HepG2 (cell line): ENCODE results near the gene SHISA4. TPM values are rescaled to one million over a fixed set of nuclear protein-coding genes. Genes with fewer than 3 reads are reported as not detected.

Experiments used
- ATAC-seq: fragments of 200-7000 bp; cut with Tn5 transposase; 3 replicates; pipeline ENCODE4 v1.9.1; 2020; ENCODE audit warnings: mild to moderate bottlenecking, moderate library complexity
- BruUV-seq: library from RNA; stranded (reverse); fragments of 400-500 nt; replicated peaks from 2 replicates; lab custom pipeline; 2021; lab: Mats Ljungman, UMichigan
- CTCF ChIA-PET: fragments of 300-600 bp; formaldehyde crosslinking; extraction: SDS; loops from one replicate; lab custom pipeline; 2021; ENCODE audit warnings: low total read pairs, inconsistent platforms, low intra/inter-chr PET ratio; lab: Yijun Ruan, JAX
- POLR2A ChIA-PET: fragments of 350-600 bp; sonication (Branson Sonifier 250); formaldehyde crosslinking; loops from one replicate; lab custom pipeline; 2020; ENCODE audit warnings: antibody characterized with exemption, inconsistent platforms; lab: Yijun Ruan, JAX
- DNase-seq: peaks from one replicate; pipeline ENCODE4 v3.0.0-alpha.2; 2015; ENCODE audit warnings: low spot score
- FAIRE-seq: peaks from 3 replicates; lab custom pipeline; 2011; peaks lifted over from hg19 to GRCh38; lab: Jason Lieb, UNC
- H2AFZ ChIP-seq: one replicate; pipeline ENCODE4 v1.6.1; 2011; ENCODE audit warnings: low read length, inconsistent platforms
- H3K27ac ChIP-seq: fragments of 300-600 bp; 3 replicates; pipeline ENCODE4 v1.8.0; 2011; ENCODE audit warnings: mixed run types, mild to moderate bottlenecking, mixed read lengths, low read length, inconsistent platforms; ENCODE audit not compliant: insufficient read depth; ENCODE audit errors: extremely low read length
- H3K27me3 ChIP-seq, 2 experiments: fragments of 200-600 bp in 1 of 2; 2 replicates in 1 of 2; 3 replicates in 1 of 2; pipeline versions ENCODE4 v1.6.0 to v1.8.0; 2011; ENCODE audit warnings: low read length in 2 of 2, mild to moderate bottlenecking in 2 of 2, moderate library complexity in 2 of 2, inconsistent platforms in 1 of 2; ENCODE audit not compliant: insufficient read depth in 2 of 2, control insufficient read depth in 1 of 2
- H3K36me3 ChIP-seq, 2 experiments: fragments of 200-600 bp in 1 of 2; replicated peaks in 1 of 2; 2 replicates in 1 of 2; 3 replicates in 1 of 2; pipeline versions ENCODE4 v1.5.1 to v1.8.0; 2011; ENCODE audit warnings: low read length in 2 of 2, inconsistent platforms in 1 of 2; ENCODE audit not compliant: insufficient read depth in 2 of 2, control insufficient read depth in 1 of 2
- H3K4me1 ChIP-seq: 2 replicates; pipeline ENCODE4 v1.5.1; 2012; ENCODE audit warnings: low read length, inconsistent platforms; ENCODE audit not compliant: insufficient read depth
- H3K4me2 ChIP-seq: 2 replicates; pipeline ENCODE4 v1.6.0; 2011; ENCODE audit warnings: low read depth, low read length, inconsistent platforms
- H3K4me3 ChIP-seq, 3 experiments: fragments of 200-600 bp in 1 of 3; sonication (generic), shearing (Covaris generic) in 1 of 3; replicated peaks in 1 of 3; 2 replicates each; pipeline ENCODE4 v1.5.1; 2011 to 2016; ENCODE audit warnings: low read length in 3 of 3, inconsistent platforms in 2 of 3, low read depth in 2 of 3, mild to moderate bottlenecking in 2 of 3, control low read depth in 1 of 3, mixed read lengths in 1 of 3; ENCODE audit not compliant: insufficient read depth in 1 of 3
- H3K79me2 ChIP-seq: one replicate; pipeline ENCODE4 v1.6.1; 2011; ENCODE audit warnings: low read length, inconsistent platforms; ENCODE audit not compliant: insufficient read depth
- H3K9ac ChIP-seq: 2 replicates; pipeline ENCODE4 v1.6.0; 2011; ENCODE audit warnings: mild to moderate bottlenecking, low read depth, low read length, inconsistent platforms; ENCODE audit not compliant: insufficient read depth
- H3K9me3 ChIP-seq: 2 replicates; pipeline ENCODE4 v1.5.1; 2012; ENCODE audit warnings: mild to moderate bottlenecking, low read length
- H4K20me1 ChIP-seq: 2 replicates; pipeline ENCODE4 v1.6.0; 2011; ENCODE audit warnings: inconsistent platforms, mild to moderate bottlenecking, low read length, moderate library complexity; ENCODE audit not compliant: insufficient read depth
- BRD4 ChIP-seq: sonication (generic); formaldehyde crosslinking; IDR thresholded peaks from 2 replicates; pipeline ENCODE4 v1.4.0; 2020; ENCODE audit warnings: missing genetic modification reagents
- HOXA7 ChIP-seq: sonication (generic); formaldehyde crosslinking; IDR thresholded peaks from 2 replicates; pipeline ENCODE4 v1.8.1; 2022; ENCODE audit warnings: mild to moderate bottlenecking, missing genetic modification reagents, moderate library complexity
- KMT2A ChIP-seq: sonication (generic); formaldehyde crosslinking; IDR thresholded peaks from 2 replicates; pipeline ENCODE4 v1.4.0; 2020; ENCODE audit warnings: missing genetic modification reagents
- SIN3A ChIP-seq: IDR thresholded peaks from 2 replicates; pipeline ENCODE4 v1.6.1; 2011; ENCODE audit warnings: low read depth, mild to moderate bottlenecking, control low read depth, low read length, borderline replicate concordance
- SMAD1 ChIP-seq: sonication (generic); formaldehyde crosslinking; IDR thresholded peaks from 2 replicates; pipeline ENCODE4 v1.4.0; 2020; ENCODE audit warnings: missing genetic modification reagents, low read depth, mild to moderate bottlenecking, borderline replicate concordance
- SNAI1 ChIP-seq: sonication (generic); formaldehyde crosslinking; IDR thresholded peaks from 2 replicates; pipeline ENCODE4 v1.5.0; 2020; ENCODE audit warnings: mild to moderate bottlenecking, missing genetic modification reagents, borderline replicate concordance
- SRSF4 ChIP-seq: fragments of 200-400 bp; formaldehyde crosslinking; IDR thresholded peaks from one replicate; pipeline ENCODE4 v1.6.1; 2018; ENCODE audit warnings: mild to moderate bottlenecking, low read depth, low read length, moderate library complexity; ENCODE audit not compliant: poor library complexity, severe bottlenecking
- TOE1 ChIP-seq: sonication (generic); formaldehyde crosslinking; IDR thresholded peaks from 2 replicates; pipeline ENCODE4 v1.4.0; 2020; ENCODE audit warnings: mild to moderate bottlenecking, missing genetic modification reagents
- ZNF160 ChIP-seq: sonication (generic); formaldehyde crosslinking; IDR thresholded peaks from 2 replicates; pipeline ENCODE4 v1.8.0; 2022; ENCODE audit warnings: mild to moderate bottlenecking, inconsistent platforms, missing genetic modification reagents
- ZNF530 ChIP-seq: sonication (generic); formaldehyde crosslinking; IDR thresholded peaks from 2 replicates; pipeline ENCODE4 v1.5.0; 2020; ENCODE audit warnings: low read depth, mild to moderate bottlenecking, missing genetic modification reagents
- WGBS: methylation state at CpG from one replicate; pipeline ENCODE4 v1.1.6; 2017; ENCODE audit warnings: low lambda C conversion rate; 5-methylcytosine and 5-hydroxymethylcytosine counted together
- in situ Hi-C: cut with HindIII; loops from 2 replicates; pipeline ENCODE4 v1.10.0; 2017; ENCODE audit warnings: low pct_unique_long_range_greater_than_20kb; ENCODE audit not compliant: extremely low pct_ligation_motif_present
- intact Hi-C: fragments of 100-400 bp; cut with micrococcal nuclease; formaldehyde crosslinking; loops from one replicate; pipeline ENCODE4 v1.10.0; 2022; ENCODE audit not compliant: unreplicated experiment
- polyA plus RNA-seq, 8 experiments: library from polyadenylated mRNA; depleted of rRNA in 3 of 8; stranded (reverse) in 7 of 8; unstranded in 1 of 8; fragments of >200 nt; fragmentation: Illumina TruSeq in 4 of 8; extraction: Trizol in 4 of 8; gene quantifications; 2 replicates each; pipeline versions ENCODE4 v1.2.1 to v1.2.3, GENCODE V29; 2011 to 2016; ENCODE audit warnings: low read depth in 4 of 8, missing spikeins in 1 of 8, mixed read lengths in 1 of 8; ENCODE audit not compliant: insufficient read depth in 1 of 8
- total RNA-seq, 5 experiments: library from RNA; depleted of rRNA; stranded (reverse); fragments of >200 nt; fragmentation: Illumina TruSeq; extraction: Trizol; gene quantifications; 2 replicates each; pipeline ENCODE4 v1.2.3, GENCODE V29; 2016; ENCODE audit warnings: low read depth in 1 of 5
- TF ChIP-seq, protein P1 (sequence below): sonication (generic); formaldehyde crosslinking; IDR thresholded peaks from 2 replicates; pipeline ENCODE4 v1.4.0; 2020; ENCODE audit warnings: missing genetic modification reagents
- TF ChIP-seq, protein P2 (sequence below): sonication (generic); formaldehyde crosslinking; IDR thresholded peaks from 2 replicates; pipeline ENCODE4 v1.4.0; 2020; ENCODE audit warnings: missing genetic modification reagents

The SHISA4 gene
- total and polyA plus RNA-seq, 2 of the 13 experiments (the other 11 are each of a cell fraction or from before 2014, with no cell fraction given): 0.51 to 1.0 TPM

DNA sequence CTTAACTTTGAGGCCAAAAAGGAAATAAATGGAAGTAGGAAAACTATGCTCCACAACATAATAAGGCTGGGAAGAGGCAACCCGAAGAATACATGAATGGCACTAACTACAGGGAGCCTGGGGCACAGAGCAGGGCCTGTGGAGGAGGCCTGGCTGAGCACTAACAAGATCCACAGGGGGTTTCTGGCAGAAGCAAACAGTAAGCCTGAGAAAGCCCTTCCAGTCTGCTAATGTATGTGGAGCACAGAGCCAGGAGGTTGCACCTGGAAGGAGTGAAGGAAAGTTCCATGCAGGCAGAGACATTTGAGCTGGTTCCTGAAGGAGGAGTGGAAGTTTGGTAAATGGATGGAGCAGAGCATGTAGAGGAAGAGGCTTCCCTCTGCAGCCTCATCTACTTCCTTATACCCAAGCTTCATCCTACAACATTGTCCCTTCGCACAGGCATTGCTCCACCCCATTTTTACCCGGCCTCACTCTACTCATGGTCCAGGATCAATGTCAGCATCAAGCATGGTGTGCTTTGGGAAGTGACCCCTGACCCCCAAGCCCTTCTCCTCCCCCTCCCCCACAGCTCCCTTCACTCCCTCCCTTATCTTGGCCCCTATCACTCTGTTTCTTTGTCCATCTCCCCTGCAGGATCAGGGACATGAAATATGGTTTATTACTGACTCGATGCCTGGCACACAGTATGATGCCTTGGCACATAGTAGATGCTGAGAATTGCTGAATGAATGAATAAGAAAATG lies 23.3 kb downstream of the SHISA4 start:
- no peak overlapping the region for H2AFZ ChIP-seq

More for the DNA sequence above, 23.3 kb downstream of the SHISA4 start:
- TF ChIP-seq HOXA7 (CRISPR knock-in tag) (no peak), SNAI1 (no peak), SMAD1 (CRISPR knock-in tag) (no peak), BRD4 (CRISPR knock-in tag) (no peak), SRSF4 (no peak), TOE1 (CRISPR knock-in tag) (no peak), ZNF530 (no peak), KMT2A (CRISPR knock-in tag) (no peak), SIN3A (no peak), ZNF160 (CRISPR knock-in tag) (no peak)
- TF ChIP-seq, protein P1, sequence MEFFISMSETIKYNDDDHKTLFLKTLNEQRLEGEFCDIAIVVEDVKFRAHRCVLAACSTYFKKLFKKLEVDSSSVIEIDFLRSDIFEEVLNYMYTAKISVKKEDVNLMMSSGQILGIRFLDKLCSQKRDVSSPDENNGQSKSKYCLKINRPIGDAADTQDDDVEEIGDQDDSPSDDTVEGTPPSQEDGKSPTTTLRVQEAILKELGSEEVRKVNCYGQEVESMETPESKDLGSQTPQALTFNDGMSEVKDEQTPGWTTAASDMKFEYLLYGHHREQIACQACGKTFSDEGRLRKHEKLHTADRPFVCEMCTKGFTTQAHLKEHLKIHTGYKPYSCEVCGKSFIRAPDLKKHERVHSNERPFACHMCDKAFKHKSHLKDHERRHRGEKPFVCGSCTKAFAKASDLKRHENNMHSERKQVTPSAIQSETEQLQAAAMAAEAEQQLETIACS (CRISPR knock-in tag): no peak
- TF ChIP-seq, protein P2, sequence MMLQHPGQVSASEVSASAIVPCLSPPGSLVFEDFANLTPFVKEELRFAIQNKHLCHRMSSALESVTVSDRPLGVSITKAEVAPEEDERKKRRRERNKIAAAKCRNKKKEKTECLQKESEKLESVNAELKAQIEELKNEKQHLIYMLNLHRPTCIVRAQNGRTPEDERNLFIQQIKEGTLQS (CRISPR knock-in tag): no peak
- intact Hi-C loops: no loop called here
- in situ Hi-C loops: no loop called here
- Histone ChIP-seq H3K36me3 (no peaks in the 10 kb centered on the region), H3K27ac (no peak overlapping the region), H3K27me3 (peaks cover 5 to 31% of the 10 kb centered on the region in 2 experiments; a peak in 4 of 5 replicates), H3K4me1 (peaks cover 10% of the 10 kb centered on the region), H3K4me3 (no peak overlapping the region), H3K79me2 (no peaks in the 10 kb centered on the region), H4K20me1 (no peaks in the 10 kb centered on the region), H3K9me3 (no peaks in the 10 kb centered on the region), H3K4me2 (no peak overlapping the region), H3K9ac (no peak overlapping the region)
- CTCF ChIA-PET: no interaction called here
- BruUV-seq: no TSS peak
- 24% methylated on average over 4 of the region's 4 CpGs for WGBS
- FAIRE-seq (no peak), ATAC-seq (no peak), DNase-seq (no peak)
- POLR2A ChIA-PET: no interaction called here
